GM12873 (cell line): ENCODE data around the gene AOPEP.

Experiments
- TF ChIP-seq, protein P1 (sequence below): IDR thresholded peaks from 2 replicates; pipeline ENCODE4 v1.5.1; 2012; ENCODE audit warnings: low read depth, mild to moderate bottlenecking, moderate library complexity, low read length, control low read depth; ENCODE audit not compliant: insufficient read depth; ENCODE audit errors: missing control alignments

The AOPEP gene

DNA sequence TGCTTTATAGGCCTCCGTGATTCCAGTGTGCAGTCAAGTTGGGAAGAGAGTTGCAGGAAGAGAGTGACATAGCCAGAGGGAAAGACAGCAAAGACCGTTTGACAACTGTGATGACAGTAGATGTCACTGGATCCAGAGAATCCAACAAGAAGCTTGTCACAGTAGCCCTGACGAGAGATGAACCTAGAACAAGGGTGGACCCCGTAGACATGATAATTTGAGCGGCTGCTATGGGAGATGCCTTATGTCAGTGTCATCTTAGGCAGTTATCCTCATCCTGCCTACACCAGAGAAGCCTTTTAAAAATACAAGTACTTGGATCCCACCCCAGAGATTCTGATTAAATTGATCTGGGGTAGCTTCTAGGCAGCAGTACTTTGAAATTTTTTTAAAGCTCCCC, 125.4 kb downstream of the AOPEP start:
- TF ChIP-seq, protein P1, sequence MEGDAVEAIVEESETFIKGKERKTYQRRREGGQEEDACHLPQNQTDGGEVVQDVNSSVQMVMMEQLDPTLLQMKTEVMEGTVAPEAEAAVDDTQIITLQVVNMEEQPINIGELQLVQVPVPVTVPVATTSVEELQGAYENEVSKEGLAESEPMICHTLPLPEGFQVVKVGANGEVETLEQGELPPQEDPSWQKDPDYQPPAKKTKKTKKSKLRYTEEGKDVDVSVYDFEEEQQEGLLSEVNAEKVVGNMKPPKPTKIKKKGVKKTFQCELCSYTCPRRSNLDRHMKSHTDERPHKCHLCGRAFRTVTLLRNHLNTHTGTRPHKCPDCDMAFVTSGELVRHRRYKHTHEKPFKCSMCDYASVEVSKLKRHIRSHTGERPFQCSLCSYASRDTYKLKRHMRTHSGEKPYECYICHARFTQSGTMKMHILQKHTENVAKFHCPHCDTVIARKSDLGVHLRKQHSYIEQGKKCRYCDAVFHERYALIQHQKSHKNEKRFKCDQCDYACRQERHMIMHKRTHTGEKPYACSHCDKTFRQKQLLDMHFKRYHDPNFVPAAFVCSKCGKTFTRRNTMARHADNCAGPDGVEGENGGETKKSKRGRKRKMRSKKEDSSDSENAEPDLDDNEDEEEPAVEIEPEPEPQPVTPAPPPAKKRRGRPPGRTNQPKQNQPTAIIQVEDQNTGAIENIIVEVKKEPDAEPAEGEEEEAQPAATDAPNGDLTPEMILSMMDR = no peak

DNA sequence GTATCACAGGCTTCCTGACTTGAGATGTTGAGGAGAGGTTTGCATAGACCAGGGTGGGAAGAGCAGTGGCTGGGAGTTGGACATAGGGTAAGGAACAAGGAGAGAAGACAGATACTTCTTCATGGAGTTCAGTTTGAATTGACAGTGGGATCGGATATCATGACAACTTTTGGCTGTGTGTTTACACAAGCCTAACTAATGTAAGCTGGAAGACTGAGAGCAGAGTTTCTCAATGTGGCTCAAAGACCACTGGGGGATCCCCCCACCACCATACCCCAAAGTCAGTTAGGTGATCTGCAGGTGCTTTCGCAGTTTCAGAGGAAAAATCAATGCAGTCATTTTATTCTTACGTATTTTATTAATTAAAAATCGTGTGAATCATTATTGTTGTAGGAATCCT, 125.9 kb downstream of the AOPEP start:
- TF ChIP-seq, protein P1 = no peak

DNA sequence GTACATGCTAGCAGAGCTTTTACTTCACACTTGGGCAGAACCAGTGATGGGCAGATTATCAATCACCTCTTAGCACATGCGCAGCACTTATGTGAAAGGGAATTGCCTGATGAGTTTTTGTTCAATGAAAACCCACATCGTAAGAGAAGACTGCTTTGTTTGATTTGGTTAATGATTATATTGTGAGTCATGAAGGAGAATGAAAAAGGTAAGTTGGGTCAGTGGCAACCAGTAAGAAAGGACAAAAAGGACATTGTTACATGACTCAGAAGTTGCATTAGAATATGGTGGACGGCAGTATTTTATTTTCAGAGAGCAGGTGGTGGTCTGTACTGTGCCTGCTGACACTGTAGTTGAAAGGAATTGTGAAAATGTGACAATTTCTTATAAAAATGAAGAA, 127.4 kb downstream of the AOPEP start:
- TF ChIP-seq, protein P1 = no peak

DNA sequence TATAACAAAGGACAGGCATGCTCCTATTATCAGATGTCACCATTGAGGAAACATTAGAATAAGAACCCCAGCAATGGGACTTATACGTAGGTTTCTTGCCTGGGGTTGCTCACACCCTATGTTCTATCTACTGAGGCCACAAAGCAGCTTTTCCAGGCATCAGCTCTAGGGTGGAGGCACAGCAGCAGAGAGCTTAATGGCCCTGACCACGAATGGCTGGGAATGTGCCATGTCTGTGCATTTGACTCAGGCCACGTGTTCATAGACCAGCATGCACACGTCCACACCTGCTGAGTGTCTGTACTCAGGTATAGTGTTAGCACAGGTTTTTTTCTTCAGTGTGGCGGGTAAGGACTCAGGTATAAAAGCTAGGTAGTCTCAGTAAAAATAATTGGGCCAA, 129.4 kb downstream of the AOPEP start:
- TF ChIP-seq, protein P1 = no peak

DNA sequence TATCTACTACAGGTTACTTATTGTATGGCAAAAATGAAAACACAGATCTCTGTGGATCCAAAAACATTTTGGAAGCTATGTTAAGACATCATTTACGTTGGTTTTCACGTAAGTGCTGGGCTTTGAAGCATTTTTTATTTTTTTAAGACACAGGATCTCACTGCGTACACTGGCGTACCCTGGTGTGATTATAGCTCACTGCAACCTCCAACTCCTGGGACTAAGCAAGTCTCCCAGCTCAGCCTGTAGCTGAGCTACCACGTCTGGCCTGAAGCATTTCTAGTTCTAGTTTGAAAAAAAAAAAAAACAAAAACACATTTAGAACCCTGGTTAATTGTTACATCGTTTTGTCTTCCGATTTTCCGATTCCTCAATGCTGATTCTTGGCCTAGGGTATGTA, 131.3 kb downstream of the AOPEP start:
- TF ChIP-seq, protein P1 = no peak

DNA sequence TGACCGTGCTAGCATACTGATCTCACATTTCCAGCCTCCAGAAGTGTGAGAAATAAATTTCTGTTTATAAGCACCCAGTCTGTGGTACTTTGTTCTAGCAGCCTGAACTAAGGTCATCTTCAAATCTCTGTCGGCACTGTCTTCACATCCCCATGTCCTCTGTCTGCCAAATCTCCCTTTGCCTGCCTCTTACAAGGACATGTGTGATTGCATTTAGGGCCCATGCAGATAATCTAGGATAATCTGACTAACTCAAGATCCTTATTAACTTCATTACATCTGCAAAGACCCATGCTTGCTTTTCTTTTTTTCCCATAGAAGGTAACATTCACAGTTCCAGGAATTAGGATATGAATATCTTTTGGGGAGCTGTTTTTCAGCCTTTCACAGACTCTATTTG, 132.7 kb downstream of the AOPEP start:
- TF ChIP-seq, protein P1 = no peak

DNA sequence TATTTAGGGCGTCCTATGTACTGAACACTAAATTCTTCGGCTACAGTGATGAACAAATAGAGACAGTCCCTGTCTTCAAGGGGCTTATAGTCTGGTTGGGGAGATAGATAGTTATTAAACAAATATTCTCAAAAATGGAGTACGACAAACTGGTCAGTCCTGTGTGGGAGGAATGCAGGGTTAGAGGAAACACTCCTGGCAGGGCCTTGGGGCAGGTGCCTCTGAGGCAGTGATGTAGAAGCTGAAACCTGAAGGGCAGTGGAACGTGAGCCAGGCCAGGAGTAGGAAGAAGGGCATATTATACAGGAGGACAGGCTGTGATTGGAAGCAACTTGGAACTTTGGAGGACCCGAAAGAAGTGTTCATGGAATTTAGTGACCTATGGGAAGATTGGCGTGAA, 133.4 kb downstream of the AOPEP start:
- TF ChIP-seq, protein P1 = no peak
